CD14-positive monocyte (primary cell): ENCODE data around the gene CCL22. TPM values are rescaled to one million over a fixed set of nuclear protein-coding genes. Genes with fewer than 3 reads are reported as not detected.

ENCODE experiments used
- DNase-seq, 3 donors: peaks; one replicate each; pipeline ENCODE4 v3.0.0-alpha.2; 2011 to 2022
- H2AFZ ChIP-seq: 2 replicates; pipeline ENCODE4 v1.6.0; 2012; ENCODE audit warnings: mild to moderate bottlenecking, low read depth, low read length, inconsistent platforms; ENCODE audit not compliant: insufficient read depth, poor library complexity, severe bottlenecking
- H3K27ac ChIP-seq, 2 donors: 1 replicate in 1 of 2; 2 replicates in 1 of 2; pipeline ENCODE4 v1.5.1; 2012 to 2013; ENCODE audit warnings: low read length in 2 of 2, control low read depth in 1 of 2, inconsistent platforms in 1 of 2, low read depth in 1 of 2, mild to moderate bottlenecking in 1 of 2
- H3K27me3 ChIP-seq, 2 donors: one replicate each; pipeline versions ENCODE4 v1.6.0 to v1.6.1; 2011 to 2013; ENCODE audit warnings: low read length in 2 of 2; ENCODE audit not compliant: control insufficient read depth in 2 of 2, insufficient read depth in 2 of 2
- H3K36me3 ChIP-seq, 2 donors: replicated peaks in 1 of 2; 1 replicate in 1 of 2; 2 replicates in 1 of 2; pipeline versions ENCODE4 v1.5.1 to v1.6.1; 2012 to 2013; ENCODE audit warnings: low read length in 2 of 2, control low read depth in 1 of 2, inconsistent platforms in 1 of 2, mild to moderate bottlenecking in 1 of 2; ENCODE audit not compliant: insufficient read depth in 2 of 2, control insufficient read depth in 1 of 2
- H3K4me1 ChIP-seq, 2 donors: 1 replicate in 1 of 2; 2 replicates in 1 of 2; pipeline versions ENCODE4 v1.5.1 to v1.6.1; 2012 to 2013; ENCODE audit warnings: low read length in 2 of 2, control low read depth in 1 of 2, inconsistent platforms in 1 of 2, mild to moderate bottlenecking in 1 of 2, moderate library complexity in 1 of 2; ENCODE audit not compliant: insufficient read depth in 2 of 2, control insufficient read depth in 1 of 2
- H3K4me2 ChIP-seq: replicated peaks from 2 replicates; pipeline ENCODE3; 2012; ENCODE audit warnings: low read length, moderate library complexity, mild to moderate bottlenecking; ENCODE audit not compliant: poor library complexity, severe bottlenecking; ENCODE audit errors: extremely low read depth
- H3K4me3 ChIP-seq, 3 experiments: fragments of 200-600 bp in 1 of 3; sonication (generic) in 1 of 3; replicated peaks in 1 of 3; 1 replicate in 2 of 3; 2 replicates in 1 of 3; pipeline ENCODE4 v1.5.1; 2011 to 2013; ENCODE audit warnings: low read length in 3 of 3, mild to moderate bottlenecking in 3 of 3, control low read depth in 2 of 3, low read depth in 2 of 3, inconsistent platforms in 1 of 3, moderate library complexity in 1 of 3
- H3K79me2 ChIP-seq: 2 replicates; pipeline ENCODE4 v1.6.0; 2012; ENCODE audit warnings: mild to moderate bottlenecking, control low read depth, inconsistent platforms, low read length, moderate library complexity; ENCODE audit not compliant: insufficient read depth
- H3K9ac ChIP-seq: 2 replicates; pipeline ENCODE4 v1.6.0; 2017; ENCODE audit warnings: low read length, mild to moderate bottlenecking; ENCODE audit not compliant: insufficient read depth, poor library complexity, severe bottlenecking
- H3K9me3 ChIP-seq, 2 donors: replicated peaks in 1 of 2; 1 replicate in 1 of 2; 2 replicates in 1 of 2; pipeline versions ENCODE4 v1.5.1 to v1.6.1; 2012 to 2013; ENCODE audit warnings: low read length in 2 of 2, control low read depth in 1 of 2; ENCODE audit not compliant: control insufficient read depth in 1 of 2, insufficient read depth in 1 of 2
- H4K20me1 ChIP-seq: 2 replicates; pipeline ENCODE4 v1.6.0; 2012; ENCODE audit warnings: mild to moderate bottlenecking, low read length, control low read depth, moderate library complexity; ENCODE audit not compliant: insufficient read depth
- H3K27ac Mint-ChIP-seq, 7 donors: one replicate each; pipeline ENCODE4 v1.8.0; 2020; ENCODE audit warnings: mild to moderate bottlenecking in 7 of 7, mixed read lengths in 7 of 7, moderate library complexity in 6 of 7, inconsistent platforms in 2 of 7
- H3K27me3 Mint-ChIP-seq, 3 donors: one replicate each; pipeline ENCODE4 v1.8.0; 2021 to 2022; ENCODE audit warnings: low read depth in 3 of 3, mild to moderate bottlenecking in 3 of 3, mixed read lengths in 3 of 3, moderate library complexity in 3 of 3, inconsistent platforms in 1 of 3
- H3K36me3 Mint-ChIP-seq, 2 donors: one replicate each; pipeline ENCODE4 v1.8.0; 2020; ENCODE audit warnings: mixed read lengths in 2 of 2, inconsistent platforms in 1 of 2, mild to moderate bottlenecking in 1 of 2
- H3K4me1 Mint-ChIP-seq: one replicate; pipeline ENCODE4 v1.8.0; 2020; ENCODE audit warnings: mild to moderate bottlenecking, mixed read lengths
- H3K4me3 Mint-ChIP-seq, 2 donors: one replicate each; pipeline ENCODE4 v1.8.0; 2020; ENCODE audit warnings: mild to moderate bottlenecking in 2 of 2, mixed read lengths in 2 of 2, moderate library complexity in 1 of 2
- H3K9me3 Mint-ChIP-seq, 7 donors: one replicate each; pipeline ENCODE4 v1.8.0; 2020 to 2022; ENCODE audit warnings: mixed read lengths in 7 of 7, mild to moderate bottlenecking in 6 of 7, moderate library complexity in 6 of 7, inconsistent platforms in 2 of 7
- WGBS: methylation state at CpG from one replicate; pipeline ENCODE4 v1.1.5; 2013; ENCODE audit warnings: missing lambda C conversion rate; ENCODE audit not compliant: insufficient coverage; 5-methylcytosine and 5-hydroxymethylcytosine counted together
- intact Hi-C, 2 donors: fragments of 100-400 bp; cut with micrococcal nuclease; formaldehyde crosslinking; loops; one replicate each; pipeline versions ENCODE4 v1.15.0 to v1.15.1; 2023
- polyA plus RNA-seq, 3 donors: library from polyadenylated mRNA; depleted of rRNA in 1 of 3; unstranded in 2 of 3; stranded (reverse) in 1 of 3; fragments of 300-500 nt in 2 of 3; fragments of >200 nt in 1 of 3; fragmentation: Illumina TruSeq in 2 of 3; gene quantifications; 1 replicate in 2 of 3; 2 replicates in 1 of 3; pipeline ENCODE4 v1.2.3, GENCODE V29; 2012 to 2021
- TF ChIP-seq, protein P1 (sequence below): fragments of 200-600 bp; IDR thresholded peaks from one replicate; pipeline ENCODE4 v1.8.0; 2022; ENCODE audit warnings: antibody characterized with exemption, mild to moderate bottlenecking

CCL22 gene
- polyA plus RNA-seq, 3 donors = 0.04 to 0.18 (median 0.15) TPM

DNA sequence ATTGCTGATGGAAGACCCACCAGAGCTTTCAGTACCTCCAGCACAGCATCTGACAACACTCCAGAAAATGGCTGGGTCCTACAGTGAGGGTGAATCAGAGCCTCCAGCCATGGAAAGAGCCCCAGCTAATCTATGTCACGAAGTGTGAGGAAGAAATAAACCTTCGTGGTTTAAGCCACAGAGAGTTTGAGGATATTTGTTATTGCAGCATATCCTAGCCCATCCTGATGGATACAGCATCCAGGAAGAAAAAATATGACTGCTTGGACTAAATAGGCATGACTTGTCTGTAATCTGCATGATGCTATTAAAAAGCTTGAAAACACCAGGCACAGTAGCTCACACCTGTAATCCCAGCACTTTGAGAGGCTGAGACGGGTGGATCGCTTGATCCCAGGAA lies 32.7 kb downstream of the CCL22 start:
- no peaks in the 10 kb centered on the region for H3K79me2 ChIP-seq
- H4K20me1 ChIP-seq = no peaks in the 10 kb centered on the region
- no peak overlapping the region for H3K4me2 ChIP-seq
- 86% methylated on average over 3 of the region's 4 CpGs for WGBS
- peaks cover 0 to 9% of the 10 kb centered on the region in 2 donors for H3K9me3 ChIP-seq
- H3K9ac ChIP-seq = no peak overlapping the region
- Mint-ChIP-seq H3K4me1 (peaks cover 4% of the 10 kb centered on the region), H3K4me3 (no peak overlapping the region), H3K27ac (no peak overlapping the region), H3K9me3 (peaks cover 0 to 11% (median 4%) of the 10 kb centered on the region in 7 donors), H3K27me3 (peaks cover 14 to 25% (median 19%) of the 10 kb centered on the region in 3 donors), H3K36me3 (no peaks in the 10 kb centered on the region)
- intact Hi-C loops = no loop called here
- no peak for DNase-seq
- peaks cover 0 to 6% of the 10 kb centered on the region in 2 donors for H3K4me1 ChIP-seq
- TF ChIP-seq, protein P1, sequence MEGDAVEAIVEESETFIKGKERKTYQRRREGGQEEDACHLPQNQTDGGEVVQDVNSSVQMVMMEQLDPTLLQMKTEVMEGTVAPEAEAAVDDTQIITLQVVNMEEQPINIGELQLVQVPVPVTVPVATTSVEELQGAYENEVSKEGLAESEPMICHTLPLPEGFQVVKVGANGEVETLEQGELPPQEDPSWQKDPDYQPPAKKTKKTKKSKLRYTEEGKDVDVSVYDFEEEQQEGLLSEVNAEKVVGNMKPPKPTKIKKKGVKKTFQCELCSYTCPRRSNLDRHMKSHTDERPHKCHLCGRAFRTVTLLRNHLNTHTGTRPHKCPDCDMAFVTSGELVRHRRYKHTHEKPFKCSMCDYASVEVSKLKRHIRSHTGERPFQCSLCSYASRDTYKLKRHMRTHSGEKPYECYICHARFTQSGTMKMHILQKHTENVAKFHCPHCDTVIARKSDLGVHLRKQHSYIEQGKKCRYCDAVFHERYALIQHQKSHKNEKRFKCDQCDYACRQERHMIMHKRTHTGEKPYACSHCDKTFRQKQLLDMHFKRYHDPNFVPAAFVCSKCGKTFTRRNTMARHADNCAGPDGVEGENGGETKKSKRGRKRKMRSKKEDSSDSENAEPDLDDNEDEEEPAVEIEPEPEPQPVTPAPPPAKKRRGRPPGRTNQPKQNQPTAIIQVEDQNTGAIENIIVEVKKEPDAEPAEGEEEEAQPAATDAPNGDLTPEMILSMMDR = no peak
- no peak overlapping the region for H3K4me3 ChIP-seq
- H2AFZ ChIP-seq = no peak overlapping the region
- no peaks in the 10 kb centered on the region for H3K36me3 ChIP-seq
- H3K27ac ChIP-seq = no peak overlapping the region
- H3K27me3 ChIP-seq = peaks cover 0 to 10% of the 10 kb centered on the region in 2 donors

DNA sequence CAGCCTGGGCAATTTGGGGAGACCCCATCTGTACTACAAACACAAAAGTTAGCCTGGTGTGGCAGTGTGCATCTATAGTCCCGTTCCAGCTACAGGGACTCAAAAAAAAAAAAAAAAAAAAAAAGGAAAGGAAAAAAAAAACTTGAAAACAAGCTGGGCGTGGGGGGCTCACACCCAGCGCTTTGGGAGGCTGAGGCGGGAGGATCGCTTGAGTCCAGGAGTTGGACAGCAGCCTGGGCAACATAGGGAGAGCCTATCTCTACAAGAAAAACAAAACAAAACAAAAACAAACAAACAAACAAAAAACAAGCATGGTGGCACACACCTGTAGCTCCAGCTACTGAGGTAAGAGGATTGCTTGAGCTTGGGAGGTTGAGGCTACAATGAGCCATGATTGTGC lies 33.1 kb downstream of the CCL22 start:
- Histone ChIP-seq H3K4me1 (peaks cover 0 to 6% of the 10 kb centered on the region in 2 donors), H3K27ac (no peak overlapping the region), H3K27me3 (peaks cover 0 to 10% of the 10 kb centered on the region in 2 donors), H3K79me2 (no peaks in the 10 kb centered on the region), H3K9ac (no peak overlapping the region), H3K36me3 (no peaks in the 10 kb centered on the region), H3K4me3 (no peak overlapping the region), H2AFZ (no peak overlapping the region), H3K4me2 (no peak overlapping the region), H4K20me1 (no peaks in the 10 kb centered on the region), H3K9me3 (peaks cover 0 to 9% of the 10 kb centered on the region in 2 donors)
- Mint-ChIP-seq H3K36me3 (no peaks in the 10 kb centered on the region), H3K9me3 (peaks cover 0 to 11% (median 4%) of the 10 kb centered on the region in 7 donors), H3K4me1 (peaks cover 4% of the 10 kb centered on the region), H3K27me3 (peaks cover 10 to 25% (median 19%) of the 10 kb centered on the region in 3 donors), H3K4me3 (no peak overlapping the region), H3K27ac (no peak overlapping the region)
- WGBS = no CpG with 5 or more reads among the region's 5 CpGs
- intact Hi-C loops = no loop called here
- TF ChIP-seq, protein P1 = no peak
- DNase-seq = no peak
